Measurements from ENCODE around the gene RFPL4A. TPM values are rescaled to one million over a fixed set of nuclear protein-coding genes. Genes with fewer than 3 reads are reported as not detected.
"Not testable (repeated sequence)": the region's sequence is repeated elsewhere in the genome, so short reads cannot be mapped to it uniquely, and the experiment has no call there.

Gene RFPL4A
- total RNA-seq: not detected

GRCh38 chr19:55758797-55759196, at the start of gene RFPL4A:
Gene RFPL4A (plus strand): TSS chr19:55759097. CDS start chr19:55761801, 2,704 bp downstream.
- 90% methylated on average over 3 of the region's 3 CpGs for WGBS
- not testable (repeated sequence) for DNase-seq (ENCODE audit: low spot score in 2 of 2); H3K27me3 ChIP-seq; H3K4me1 ChIP-seq; H3K9me3 ChIP-seq; H3K36me3 ChIP-seq; H3K4me3 ChIP-seq; H3K27ac ChIP-seq

- H3K27ac ChIP-seq: no peak overlapping the region
- no peaks in the 10 kb centered on the region for H3K9me3 ChIP-seq
- DNase-seq (ENCODE audit: low spot score in 2 of 2): no peak
- H3K4me3 ChIP-seq: no peak overlapping the region
- WGBS: 76% methylated on average over 17 of the region's 18 CpGs
- no peak for TF ChIP-seq EP300 (IDR thresholded peaks at IDR 0.05)
- TF ChIP-seq POLR2AphosphoS5 (IDR thresholded peaks at IDR 0.05): no peak
- no peak for TF ChIP-seq CTCF (IDR thresholded peaks at IDR 0.05)
- TF ChIP-seq POLR2A (IDR thresholded peaks at IDR 0.05): no peak
- no peaks in the 10 kb centered on the region for H3K36me3 ChIP-seq
- peaks cover 9% of the 10 kb centered on the region for H3K27me3 ChIP-seq
- no peaks in the 10 kb centered on the region for H3K4me1 ChIP-seq
Measured at GRCh38 chr19:55711719-55712118, 47.2 kb upstream of the RFPL4A start.

- Histone ChIP-seq H3K4me1 (no peaks in the 10 kb centered on the region), H3K27me3 (peaks cover 22% of the 10 kb centered on the region), H3K9me3 (no peaks in the 10 kb centered on the region), H3K27ac (no peak overlapping the region), H3K36me3 (no peaks in the 10 kb centered on the region), H3K4me3 (no peak overlapping the region)
- WGBS: 55% methylated on average over 2 of the region's 3 CpGs
- no peak for DNase-seq (ENCODE audit: low spot score in 2 of 2)
- TF ChIP-seq EP300 (IDR thresholded peaks at IDR 0.05): no peak
- no peak for TF ChIP-seq POLR2A (IDR thresholded peaks at IDR 0.05)
- no peak for TF ChIP-seq CTCF (IDR thresholded peaks at IDR 0.05)
- no peak for TF ChIP-seq POLR2AphosphoS5 (IDR thresholded peaks at IDR 0.05)
Measured at GRCh38 chr19:55712804-55713631, 45.9 kb upstream of the RFPL4A start.

- TF ChIP-seq POLR2A (IDR thresholded peaks at IDR 0.05): no peak
- TF ChIP-seq EP300 (IDR thresholded peaks at IDR 0.05): no peak
- no peak for TF ChIP-seq POLR2AphosphoS5 (IDR thresholded peaks at IDR 0.05)
- no peak for TF ChIP-seq CTCF (IDR thresholded peaks at IDR 0.05)
Measured at GRCh38 chr19:55716531-55716930, 42.4 kb upstream of the RFPL4A start.

GRCh38 chr19:55717251-55717650, 41.6 kb upstream of the RFPL4A start:
- H3K27me3 ChIP-seq: peaks cover 37% of the 10 kb centered on the region
- H3K27ac ChIP-seq: no peak overlapping the region
- TF ChIP-seq CTCF (IDR thresholded peaks at IDR 0.05): no peak
- H3K4me1 ChIP-seq: no peaks in the 10 kb centered on the region
- no peaks in the 10 kb centered on the region for H3K9me3 ChIP-seq
- no peak for DNase-seq (ENCODE audit: low spot score in 2 of 2)
- WGBS: 69% methylated on average over 11 of the region's 11 CpGs
- H3K36me3 ChIP-seq: no peaks in the 10 kb centered on the region
- no peak overlapping the region for H3K4me3 ChIP-seq

More at GRCh38 chr19:55716531-55716930, 42.4 kb upstream of the RFPL4A start:
- no peaks in the 10 kb centered on the region for H3K9me3 ChIP-seq
- peaks cover 36% of the 10 kb centered on the region for H3K27me3 ChIP-seq
- H3K27ac ChIP-seq: no peak overlapping the region
- no peaks in the 10 kb centered on the region for H3K36me3 ChIP-seq
- WGBS: 69% methylated on average over 11 of the region's 15 CpGs
- DNase-seq (ENCODE audit: low spot score in 2 of 2): no peak
- H3K4me3 ChIP-seq: no peak overlapping the region
- H3K4me1 ChIP-seq: no peaks in the 10 kb centered on the region

- WGBS: 33% methylated on average over 12 of the region's 13 CpGs
- peaks cover 39% of the 10 kb centered on the region for H3K27me3 ChIP-seq
- not testable (repeated sequence) for H3K27ac ChIP-seq; H3K36me3 ChIP-seq; DNase-seq (ENCODE audit: low spot score in 2 of 2); H3K4me3 ChIP-seq; H3K9me3 ChIP-seq; H3K4me1 ChIP-seq
Measured at GRCh38 chr19:55717879-55718711, 40.8 kb upstream of the RFPL4A start.

Data from suprapubic skin (tissue), 4 donors.